GM19324 (cell line): ENCODE measurements around the gene USHBP1.
"Not testable (repeated sequence)": the region's sequence is repeated elsewhere in the genome, so short reads cannot be mapped to it uniquely, and the experiment has no call there.

Experiments used
- ATAC-seq: cut with Tn5 transposase; IDR thresholded peaks from one replicate; pipeline ENCODE4 v1.9.1; 2021; ENCODE audit warnings: mild to moderate bottlenecking, moderate library complexity; ENCODE audit not compliant: unreplicated experiment, low FRiP score

The USHBP1 gene

GRCh38 chr19:17296976-17297375, 32.4 kb upstream of the USHBP1 start:
- no peak for ATAC-seq

GRCh38 chr19:17296273-17296672, 31.7 kb upstream of the USHBP1 start:
- ATAC-seq = no peak

GRCh38 chr19:17295551-17295950, 31.0 kb upstream of the USHBP1 start:
- ATAC-seq = not testable (repeated sequence)

GRCh38 chr19:17294051-17294891, 29.7 kb upstream of the USHBP1 start:
- ATAC-seq = no peak

- no peak for ATAC-seq
These were observed 29.1 kb upstream of the USHBP1 start for GRCh38 chr19:17293605-17294004.

- ATAC-seq = peak; percentile 68
These were observed 27.9 kb upstream of the USHBP1 start for GRCh38 chr19:17292301-17293074.

- no peak for ATAC-seq
These were observed 24.9 kb upstream of the USHBP1 start for GRCh38 chr19:17289489-17289888.

- no peak for ATAC-seq
These were observed 22.2 kb upstream of the USHBP1 start for GRCh38 chr19:17286752-17287151.

- no peak for ATAC-seq
These were observed 21.7 kb upstream of the USHBP1 start for GRCh38 chr19:17286263-17286662.

GRCh38 chr19:17285415-17286135, 21.0 kb upstream of the USHBP1 start:
- ATAC-seq = no peak

GRCh38 chr19:17283504-17283996, 19.0 kb upstream of the USHBP1 start:
- ATAC-seq = no peak

- peak; percentile 61 for ATAC-seq
These were observed 18.1 kb upstream of the USHBP1 start for GRCh38 chr19:17282488-17283125.

GRCh38 chr19:17281391-17282304, 17.1 kb upstream of the USHBP1 start, which contains the start of gene ANKLE1:
Gene ANKLE1, plus strand, starts transcription at chr19:17281901. Its CDS starts 20 bp downstream, at chr19:17281921.
- peak; percentile 49 for ATAC-seq

- ATAC-seq = no peak
These were observed 14.9 kb upstream of the USHBP1 start for GRCh38 chr19:17279436-17279835.

- ATAC-seq = no peak
These were observed 11.1 kb upstream of the USHBP1 start for GRCh38 chr19:17275441-17276175.

GRCh38 chr19:17274892-17275291, 10.3 kb upstream of the USHBP1 start:
- not testable (repeated sequence) for ATAC-seq

- no peak for ATAC-seq
These were observed 4.2 kb upstream of the USHBP1 start for GRCh38 chr19:17268754-17269153.

GRCh38 chr19:17266975-17267788, 2.6 kb upstream of the USHBP1 start, which contains the start of gene BABAM1:
Gene BABAM1, plus strand, starts transcription at chr19:17267443. Its CDS starts 1,364 bp downstream, at chr19:17268807.
- peak; percentile 92 for ATAC-seq
